Osteocyte (in vitro differentiated cells): ENCODE data around the gene STK26. TPM values are rescaled to one million over a fixed set of nuclear protein-coding genes. Genes with fewer than 3 reads are reported as not detected.

Experiments
- DNase-seq: peaks from one replicate; pipeline ENCODE4 v3.0.0; 2021; ENCODE audit warnings: mixed read lengths; ENCODE audit not compliant: unreplicated experiment; ENCODE audit errors: extremely low spot score
- H3K27ac Mint-ChIP-seq: one replicate; pipeline ENCODE4 v1.8.0; 2021; ENCODE audit warnings: mild to moderate bottlenecking, mixed read lengths; ENCODE audit not compliant: unreplicated experiment
- H3K27me3 Mint-ChIP-seq: one replicate; pipeline ENCODE4 v1.8.0; 2021; ENCODE audit warnings: mixed read lengths; ENCODE audit not compliant: unreplicated experiment
- H3K36me3 Mint-ChIP-seq: one replicate; pipeline ENCODE4 v1.8.0; 2021; ENCODE audit warnings: mixed read lengths; ENCODE audit not compliant: unreplicated experiment
- H3K4me1 Mint-ChIP-seq: one replicate; pipeline ENCODE4 v1.8.0; 2021; ENCODE audit warnings: mixed read lengths; ENCODE audit not compliant: unreplicated experiment
- H3K4me3 Mint-ChIP-seq: one replicate; pipeline ENCODE4 v1.8.0; 2021; ENCODE audit warnings: mild to moderate bottlenecking, moderate library complexity, mixed read lengths; ENCODE audit not compliant: unreplicated experiment
- H3K9me3 Mint-ChIP-seq: one replicate; pipeline ENCODE4 v1.8.0; 2021; ENCODE audit warnings: mixed read lengths; ENCODE audit not compliant: unreplicated experiment
- total RNA-seq: library from RNA; stranded (reverse); gene quantifications from 2 replicates; pipeline ENCODE4 v1.2.1, GENCODE V29; 2021
- TF ChIP-seq, protein P1 (sequence below): fragments of 200-600 bp; sonication (generic); IDR thresholded peaks from 2 replicates; pipeline ENCODE4 v1.5.0; 2021; ENCODE audit warnings: antibody characterized with exemption, mild to moderate bottlenecking, moderate library complexity

STK26 gene
- total RNA-seq, 1 donor from 2014 or later, result 14.2 TPM

DNA sequence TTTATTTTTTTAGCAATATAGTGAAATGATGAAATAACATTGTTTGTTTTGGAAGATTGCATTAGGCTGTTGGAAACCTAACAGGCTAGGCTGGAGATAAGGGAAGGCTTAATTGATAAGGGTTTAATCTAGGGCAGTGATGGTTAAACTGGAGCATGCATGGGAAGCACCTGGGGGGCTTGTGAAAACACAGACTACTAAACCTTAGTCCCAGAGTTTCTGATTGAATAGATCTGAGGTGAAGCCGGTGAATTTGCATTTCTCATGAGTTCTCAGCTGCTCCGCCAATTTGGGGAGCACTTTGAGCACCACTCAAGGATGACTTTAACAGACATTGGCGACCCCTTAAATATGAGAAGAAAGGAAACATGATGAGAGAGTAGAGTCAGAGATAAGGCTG, 11.5 kb downstream of the STK26 start:
- no peaks in the 10 kb centered on the region for H3K36me3 Mint-ChIP-seq
- peaks cover 11% of the 10 kb centered on the region for H3K4me1 Mint-ChIP-seq
- TF ChIP-seq, protein P1, sequence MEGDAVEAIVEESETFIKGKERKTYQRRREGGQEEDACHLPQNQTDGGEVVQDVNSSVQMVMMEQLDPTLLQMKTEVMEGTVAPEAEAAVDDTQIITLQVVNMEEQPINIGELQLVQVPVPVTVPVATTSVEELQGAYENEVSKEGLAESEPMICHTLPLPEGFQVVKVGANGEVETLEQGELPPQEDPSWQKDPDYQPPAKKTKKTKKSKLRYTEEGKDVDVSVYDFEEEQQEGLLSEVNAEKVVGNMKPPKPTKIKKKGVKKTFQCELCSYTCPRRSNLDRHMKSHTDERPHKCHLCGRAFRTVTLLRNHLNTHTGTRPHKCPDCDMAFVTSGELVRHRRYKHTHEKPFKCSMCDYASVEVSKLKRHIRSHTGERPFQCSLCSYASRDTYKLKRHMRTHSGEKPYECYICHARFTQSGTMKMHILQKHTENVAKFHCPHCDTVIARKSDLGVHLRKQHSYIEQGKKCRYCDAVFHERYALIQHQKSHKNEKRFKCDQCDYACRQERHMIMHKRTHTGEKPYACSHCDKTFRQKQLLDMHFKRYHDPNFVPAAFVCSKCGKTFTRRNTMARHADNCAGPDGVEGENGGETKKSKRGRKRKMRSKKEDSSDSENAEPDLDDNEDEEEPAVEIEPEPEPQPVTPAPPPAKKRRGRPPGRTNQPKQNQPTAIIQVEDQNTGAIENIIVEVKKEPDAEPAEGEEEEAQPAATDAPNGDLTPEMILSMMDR, result no peak
- DNase-seq, result no peak
- no peaks in the 10 kb centered on the region for H3K9me3 Mint-ChIP-seq
- no peak overlapping the region for H3K4me3 Mint-ChIP-seq
- no peak overlapping the region for H3K27ac Mint-ChIP-seq
- H3K27me3 Mint-ChIP-seq, result no peaks in the 10 kb centered on the region

DNA sequence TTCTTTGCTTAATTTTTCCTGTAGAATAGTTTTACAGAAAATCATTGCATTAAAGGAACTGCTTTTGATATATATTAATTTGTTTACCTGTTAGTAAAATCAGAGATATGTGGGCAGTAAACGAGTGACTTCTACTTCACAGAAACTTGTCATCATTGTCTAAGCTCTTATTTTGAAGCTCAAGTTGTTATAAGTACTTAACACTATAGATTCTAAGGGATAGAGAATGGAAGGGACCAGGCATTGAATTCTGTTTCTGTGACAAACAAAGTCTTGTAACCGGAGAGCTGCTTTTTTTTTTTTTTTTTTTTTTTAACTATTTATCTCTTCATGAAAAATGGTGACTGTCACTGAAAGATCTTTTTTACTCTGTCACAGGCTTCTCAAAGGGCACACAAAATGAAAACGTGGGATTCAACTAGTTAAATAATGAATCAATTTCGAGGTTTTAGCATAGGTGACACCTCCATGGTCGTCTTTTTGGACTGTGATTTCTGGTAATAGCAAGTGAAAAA, 14.4 kb downstream of the STK26 start:
- no peak overlapping the region for H3K27ac Mint-ChIP-seq
- H3K36me3 Mint-ChIP-seq, result no peaks in the 10 kb centered on the region
- H3K4me1 Mint-ChIP-seq, result peaks cover 13% of the 10 kb centered on the region
- TF ChIP-seq, protein P1, result no peak
- no peak overlapping the region for H3K4me3 Mint-ChIP-seq
- no peaks in the 10 kb centered on the region for H3K27me3 Mint-ChIP-seq
- DNase-seq, result no peak
- no peaks in the 10 kb centered on the region for H3K9me3 Mint-ChIP-seq

DNA sequence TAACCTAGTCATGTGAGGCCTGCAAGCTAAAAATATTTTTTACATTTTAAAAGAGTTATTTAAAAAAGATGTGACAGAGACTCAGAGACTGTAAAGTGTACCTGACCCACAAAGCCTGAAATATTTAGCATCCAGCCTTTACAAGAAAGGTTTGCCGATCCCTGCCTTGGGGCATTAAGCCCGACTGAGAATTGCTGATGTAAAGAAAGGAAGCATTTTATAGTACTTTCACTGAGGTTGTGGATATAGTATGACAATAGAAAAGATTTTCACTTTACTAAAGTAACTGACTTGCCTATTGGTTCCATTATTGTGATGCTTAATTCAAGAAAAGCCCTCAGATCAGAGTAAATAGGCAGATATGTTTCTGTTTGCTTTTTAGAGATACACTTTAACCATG, 17.0 kb downstream of the STK26 start:
- H3K27me3 Mint-ChIP-seq, result no peaks in the 10 kb centered on the region
- TF ChIP-seq, protein P1, result no peak
- H3K36me3 Mint-ChIP-seq, result no peaks in the 10 kb centered on the region
- no peak for DNase-seq
- no peak overlapping the region for H3K27ac Mint-ChIP-seq
- no peak overlapping the region for H3K4me3 Mint-ChIP-seq
- H3K9me3 Mint-ChIP-seq, result no peaks in the 10 kb centered on the region
- H3K4me1 Mint-ChIP-seq, result peaks cover 9% of the 10 kb centered on the region

DNA sequence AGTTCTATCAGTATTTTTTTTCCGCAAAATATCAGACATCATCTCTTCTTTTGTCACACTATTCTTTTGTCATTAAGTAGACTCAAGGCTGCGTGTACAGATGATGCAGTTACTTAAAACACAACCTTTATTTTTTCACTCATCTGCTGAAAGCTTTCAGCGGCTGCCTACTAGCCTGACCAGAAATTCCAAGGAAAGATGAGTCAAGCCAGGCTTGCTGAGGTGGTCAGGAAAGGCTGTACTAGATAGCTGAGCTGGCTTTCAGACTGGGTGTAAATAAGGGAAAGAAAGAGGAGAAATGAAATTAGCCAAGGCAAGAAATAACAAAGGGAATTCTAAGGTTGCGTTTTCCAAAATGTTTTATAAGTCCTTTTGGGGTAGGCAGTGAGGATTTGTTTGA, 17.9 kb downstream of the STK26 start:
- peaks cover 16% of the 10 kb centered on the region for H3K4me1 Mint-ChIP-seq
- no peaks in the 10 kb centered on the region for H3K27me3 Mint-ChIP-seq
- H3K9me3 Mint-ChIP-seq, result no peaks in the 10 kb centered on the region
- H3K27ac Mint-ChIP-seq, result peak overlapping the region; percentile 16
- TF ChIP-seq, protein P1, result no peak
- no peak for DNase-seq
- H3K36me3 Mint-ChIP-seq, result no peaks in the 10 kb centered on the region
- H3K4me3 Mint-ChIP-seq, result no peak overlapping the region

DNA sequence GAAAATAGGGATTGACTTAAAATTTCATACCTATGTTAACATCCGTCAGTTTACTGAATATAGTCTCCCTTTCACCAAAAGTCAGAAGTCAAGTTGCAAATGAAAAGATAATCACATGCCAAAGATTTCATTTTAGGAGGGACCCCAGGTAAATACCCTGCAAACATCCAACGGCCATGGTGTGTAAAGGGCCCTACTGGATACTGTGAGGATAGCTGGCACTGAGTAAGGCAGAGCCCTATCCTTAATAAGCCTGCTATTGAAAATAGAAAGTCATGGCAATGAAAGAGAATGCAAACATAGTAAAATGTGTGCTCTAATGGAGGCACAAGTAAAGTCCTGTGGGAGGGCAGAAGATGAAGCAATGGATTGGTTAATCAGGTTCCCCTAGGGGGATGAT, 20.9 kb downstream of the STK26 start:
- Mint-ChIP-seq H3K4me1 (peaks cover 14% of the 10 kb centered on the region), H3K4me3 (no peak overlapping the region), H3K27ac (no peak overlapping the region), H3K36me3 (no peaks in the 10 kb centered on the region), H3K9me3 (no peaks in the 10 kb centered on the region), H3K27me3 (no peaks in the 10 kb centered on the region)
- TF ChIP-seq, protein P1, result no peak
- DNase-seq, result no peak
